HG02981 (cell line): ENCODE data around the gene STK16.

ENCODE experiments used
- ATAC-seq: cut with Tn5 transposase; IDR thresholded peaks from one replicate; pipeline ENCODE4 v1.9.1; 2021; ENCODE audit warnings: mild to moderate bottlenecking, moderate library complexity; ENCODE audit not compliant: unreplicated experiment

STK16 gene

GRCh38 chr2:219268294-219268693 is 23.0 kb downstream of the STK16 start:
- ATAC-seq, result no peak

GRCh38 chr2:219269362-219270054 is 24.2 kb downstream of the STK16 start:
- ATAC-seq, result no peak

GRCh38 chr2:219270055-219270372 is 24.7 kb downstream of the STK16 start:
- ATAC-seq, result no peak

GRCh38 chr2:219271021-219271420 is 25.7 kb downstream of the STK16 start:
- ATAC-seq, result no peak

GRCh38 chr2:219272356-219272755 is 27.1 kb downstream of the STK16 start:
- no peak for ATAC-seq

GRCh38 chr2:219272995-219273394 is 27.7 kb downstream of the STK16 start:
- ATAC-seq, result no peak

- ATAC-seq, result no peak
Observed at GRCh38 chr2:219273937-219274336, 28.7 kb downstream of the STK16 start.

GRCh38 chr2:219274361-219274921 is 29.2 kb downstream of the STK16 start:
- ATAC-seq, result no peak

GRCh38 chr2:219277703-219278654 is 32.7 kb downstream of the STK16 start:
- peak; percentile 12 for ATAC-seq

- ATAC-seq, result no peak
Observed at GRCh38 chr2:219278655-219279150, 33.4 kb downstream of the STK16 start.

- peak; percentile 81 for ATAC-seq
Observed at GRCh38 chr2:219279151-219279915, 34.1 kb downstream of the STK16 start, which contains the start of gene DNAJB2. DNAJB2 (plus strand) TSS chr2:219279366; CDS start chr2:219279834, 468 bp downstream.

GRCh38 chr2:219279916-219280516 is 34.7 kb downstream of the STK16 start:
- no peak for ATAC-seq

GRCh38 chr2:219280651-219281050 is 35.4 kb downstream of the STK16 start:
- no peak for ATAC-seq

GRCh38 chr2:219281588-219281987 is 36.3 kb downstream of the STK16 start:
- ATAC-seq, result no peak

GRCh38 chr2:219282375-219282774 is 37.1 kb downstream of the STK16 start:
- ATAC-seq, result no peak

GRCh38 chr2:219282943-219283581 is 37.8 kb downstream of the STK16 start:
- ATAC-seq, result no peak

- ATAC-seq, result no peak
Observed at GRCh38 chr2:219284501-219285372, 39.5 kb downstream of the STK16 start.

GRCh38 chr2:219285373-219285735 is 40.1 kb downstream of the STK16 start:
- ATAC-seq, result no peak

GRCh38 chr2:219285894-219286425 is 40.7 kb downstream of the STK16 start:
- ATAC-seq, result no peak
